Activated naive CD8-positive, alpha-beta T cell (primary cell): Measurements from ENCODE around the gene MOBP.

Experiments
- H3K27ac Mint-ChIP-seq: one replicate; pipeline ENCODE4 v1.8.0; 2021; ENCODE audit warnings: mixed read lengths
- H3K27me3 Mint-ChIP-seq: one replicate; pipeline ENCODE4 v1.8.0; 2021; ENCODE audit warnings: mixed read lengths
- H3K36me3 Mint-ChIP-seq: one replicate; pipeline ENCODE4 v1.8.0; 2021; ENCODE audit warnings: mixed read lengths
- H3K4me1 Mint-ChIP-seq: one replicate; pipeline ENCODE4 v1.8.0; 2021; ENCODE audit warnings: low read depth, mixed read lengths
- H3K4me3 Mint-ChIP-seq: one replicate; pipeline ENCODE4 v1.8.0; 2021; ENCODE audit warnings: mild to moderate bottlenecking, mixed read lengths
- H3K9me3 Mint-ChIP-seq: one replicate; pipeline ENCODE4 v1.8.0; 2021; ENCODE audit warnings: low read depth, mixed read lengths

MOBP gene

GRCh38 chr3:39499651-39500273 is 32.3 kb downstream of the MOBP start:
- Mint-ChIP-seq H3K9me3 (peaks cover 5% of the 10 kb centered on the region), H3K36me3 (peaks cover 3% of the 10 kb centered on the region), H3K4me3 (no peak overlapping the region), H3K27me3 (peaks cover 33% of the 10 kb centered on the region), H3K27ac (no peak overlapping the region), H3K4me1 (peaks cover 15% of the 10 kb centered on the region)

DNA sequence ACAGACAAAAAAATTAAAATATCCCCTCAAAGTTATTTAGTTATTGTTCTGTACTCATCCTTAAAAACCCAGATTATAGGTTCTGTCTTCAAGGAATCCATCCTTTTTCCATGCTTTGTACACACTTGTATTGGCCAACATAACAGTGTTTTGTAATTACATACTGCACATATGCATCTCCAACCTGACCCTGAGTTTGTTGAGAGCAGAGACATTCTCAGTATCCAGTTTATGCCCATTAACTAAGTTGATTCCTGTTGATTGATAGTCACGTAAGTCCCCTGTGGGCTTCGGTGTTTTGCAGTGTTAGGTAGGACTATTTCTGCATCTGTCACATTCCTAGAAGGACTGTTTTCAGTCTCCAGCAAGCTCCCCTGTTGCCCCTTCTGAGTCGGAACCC is 33.6 kb downstream of the MOBP start:
- Mint-ChIP-seq H3K27me3 (peaks cover 33% of the 10 kb centered on the region), H3K9me3 (peaks cover 5% of the 10 kb centered on the region), H3K27ac (no peak overlapping the region), H3K36me3 (peaks cover 3% of the 10 kb centered on the region), H3K4me3 (no peak overlapping the region), H3K4me1 (peaks cover 8% of the 10 kb centered on the region)

- H3K4me3 Mint-ChIP-seq: peak overlapping the region; percentile 68
- H3K4me1 Mint-ChIP-seq: peaks cover 5% of the 10 kb centered on the region
- peaks cover 5% of the 10 kb centered on the region for H3K9me3 Mint-ChIP-seq
- peaks cover 33% of the 10 kb centered on the region for H3K27me3 Mint-ChIP-seq
- peaks cover 3% of the 10 kb centered on the region for H3K36me3 Mint-ChIP-seq
- no peak overlapping the region for H3K27ac Mint-ChIP-seq
Measured at GRCh38 chr3:39501968-39502837, 34.7 kb downstream of the MOBP start.

- Mint-ChIP-seq H3K4me3 (peak overlapping the region; percentile 68), H3K27me3 (peaks cover 33% of the 10 kb centered on the region), H3K9me3 (peaks cover 5% of the 10 kb centered on the region), H3K4me1 (peaks cover 5% of the 10 kb centered on the region), H3K36me3 (peaks cover 3% of the 10 kb centered on the region), H3K27ac (no peak overlapping the region)
Measured at GRCh38 chr3:39502838-39503145, 35.3 kb downstream of the MOBP start.

DNA sequence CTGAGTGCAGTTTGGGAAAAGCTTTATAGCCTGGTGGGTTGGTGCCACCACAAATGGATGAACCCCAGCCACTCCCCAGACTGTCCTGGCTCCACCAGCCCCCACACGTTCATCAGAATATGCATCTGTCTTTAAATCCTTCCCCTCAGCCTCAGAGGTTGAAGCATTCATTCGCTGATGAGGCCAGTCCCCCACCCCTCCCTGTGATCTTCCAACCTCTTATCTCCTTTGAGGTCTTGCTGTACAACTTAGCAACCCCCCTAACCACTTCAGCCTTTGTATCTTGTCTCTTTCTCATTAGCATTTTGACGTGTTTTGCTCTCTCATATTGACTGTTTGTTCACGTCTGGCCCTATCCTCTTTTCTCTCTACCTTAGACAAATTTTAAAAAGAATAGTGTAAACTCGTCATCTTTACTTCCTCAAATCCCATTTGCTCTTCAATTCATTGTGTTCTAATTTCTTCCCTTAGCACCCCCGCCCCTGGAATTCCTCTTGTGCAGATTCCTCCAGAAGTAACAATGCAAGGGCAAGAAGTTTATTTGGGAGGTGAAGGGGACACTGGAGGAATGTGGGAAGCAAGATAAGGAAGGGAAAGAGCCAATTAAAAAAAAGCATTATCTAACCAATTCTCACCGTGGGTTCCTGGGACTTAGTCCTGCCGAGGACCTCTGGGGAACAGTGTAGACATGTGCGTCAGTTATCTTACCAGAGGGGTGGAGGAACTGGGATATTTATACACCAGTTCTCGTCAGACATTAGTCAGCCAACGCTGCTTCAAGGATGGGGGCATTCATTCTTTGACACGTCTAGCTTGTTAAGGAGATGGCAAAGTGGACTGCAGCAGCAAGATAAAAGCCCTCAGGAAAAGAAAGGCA is 38.6 kb downstream of the MOBP start:
- Mint-ChIP-seq H3K4me3 (no peak overlapping the region), H3K4me1 (peaks cover 5% of the 10 kb centered on the region), H3K27me3 (peaks cover 11% of the 10 kb centered on the region), H3K36me3 (peaks cover 3% of the 10 kb centered on the region), H3K9me3 (peaks cover 5% of the 10 kb centered on the region), H3K27ac (no peak overlapping the region)

DNA sequence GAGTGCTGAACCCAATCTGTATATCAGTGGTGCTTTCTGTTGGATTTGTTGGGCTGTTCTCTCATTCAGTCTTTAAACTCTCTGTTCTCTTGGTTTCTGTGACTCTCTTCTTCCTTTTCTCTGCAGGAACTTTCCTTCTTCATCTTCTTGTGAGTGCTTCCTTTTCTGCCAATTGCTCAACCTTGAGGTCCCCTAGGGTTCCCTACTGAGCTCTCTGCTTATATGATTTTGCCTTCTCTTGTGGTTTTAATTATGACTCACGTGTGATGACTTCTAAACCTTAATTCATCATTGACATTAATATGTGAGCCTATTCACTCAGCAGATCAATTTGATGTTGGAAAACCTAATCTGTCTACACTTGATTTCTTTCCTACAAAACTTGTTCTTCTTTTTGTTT is 39.4 kb downstream of the MOBP start:
- H3K36me3 Mint-ChIP-seq: peaks cover 3% of the 10 kb centered on the region
- H3K4me1 Mint-ChIP-seq: peaks cover 5% of the 10 kb centered on the region
- H3K27me3 Mint-ChIP-seq: peaks cover 8% of the 10 kb centered on the region
- no peak overlapping the region for H3K4me3 Mint-ChIP-seq
- no peak overlapping the region for H3K27ac Mint-ChIP-seq
- peaks cover 5% of the 10 kb centered on the region for H3K9me3 Mint-ChIP-seq

- no peak overlapping the region for H3K4me3 Mint-ChIP-seq
- no peaks in the 10 kb centered on the region for H3K4me1 Mint-ChIP-seq
Measured at GRCh38 chr3:39513791-39514369, 46.4 kb downstream of the MOBP start.

GRCh38 chr3:39515681-39516441 is 48.4 kb downstream of the MOBP start:
- H3K36me3 Mint-ChIP-seq: no peaks in the 10 kb centered on the region
- no peaks in the 10 kb centered on the region for H3K9me3 Mint-ChIP-seq
- no peaks in the 10 kb centered on the region for H3K4me1 Mint-ChIP-seq
- no peak overlapping the region for H3K4me3 Mint-ChIP-seq
- H3K27ac Mint-ChIP-seq: no peak overlapping the region
- H3K27me3 Mint-ChIP-seq: peaks cover 4% of the 10 kb centered on the region

More at GRCh38 chr3:39513791-39514369, 46.4 kb downstream of the MOBP start:
- Mint-ChIP-seq H3K36me3 (no peaks in the 10 kb centered on the region), H3K27me3 (peaks cover 2% of the 10 kb centered on the region), H3K9me3 (no peaks in the 10 kb centered on the region), H3K27ac (no peak overlapping the region)

DNA sequence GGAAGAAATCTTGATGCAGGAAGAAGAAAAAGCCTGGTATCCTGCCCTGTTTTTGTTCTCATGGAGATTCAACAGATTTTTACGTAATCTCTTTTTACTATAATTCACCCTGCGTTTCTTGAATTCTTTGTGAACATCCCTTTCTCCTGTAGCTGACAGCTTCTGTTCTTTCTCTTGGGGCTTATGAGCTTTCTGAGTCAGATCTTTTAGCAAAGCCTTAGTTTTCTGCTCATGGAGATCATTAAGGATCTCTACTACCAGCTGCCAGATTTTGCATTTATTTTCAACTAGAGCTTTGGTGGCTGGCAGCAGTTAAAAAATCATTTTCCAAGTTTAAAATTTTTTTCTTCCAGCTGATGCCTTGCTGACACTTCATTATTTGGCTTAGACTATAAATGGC is 51.6 kb downstream of the MOBP start:
- H3K27ac Mint-ChIP-seq: no peak overlapping the region
- no peaks in the 10 kb centered on the region for H3K36me3 Mint-ChIP-seq
- H3K9me3 Mint-ChIP-seq: no peaks in the 10 kb centered on the region
- H3K4me1 Mint-ChIP-seq: no peaks in the 10 kb centered on the region
- no peak overlapping the region for H3K4me3 Mint-ChIP-seq
- peaks cover 6% of the 10 kb centered on the region for H3K27me3 Mint-ChIP-seq

DNA sequence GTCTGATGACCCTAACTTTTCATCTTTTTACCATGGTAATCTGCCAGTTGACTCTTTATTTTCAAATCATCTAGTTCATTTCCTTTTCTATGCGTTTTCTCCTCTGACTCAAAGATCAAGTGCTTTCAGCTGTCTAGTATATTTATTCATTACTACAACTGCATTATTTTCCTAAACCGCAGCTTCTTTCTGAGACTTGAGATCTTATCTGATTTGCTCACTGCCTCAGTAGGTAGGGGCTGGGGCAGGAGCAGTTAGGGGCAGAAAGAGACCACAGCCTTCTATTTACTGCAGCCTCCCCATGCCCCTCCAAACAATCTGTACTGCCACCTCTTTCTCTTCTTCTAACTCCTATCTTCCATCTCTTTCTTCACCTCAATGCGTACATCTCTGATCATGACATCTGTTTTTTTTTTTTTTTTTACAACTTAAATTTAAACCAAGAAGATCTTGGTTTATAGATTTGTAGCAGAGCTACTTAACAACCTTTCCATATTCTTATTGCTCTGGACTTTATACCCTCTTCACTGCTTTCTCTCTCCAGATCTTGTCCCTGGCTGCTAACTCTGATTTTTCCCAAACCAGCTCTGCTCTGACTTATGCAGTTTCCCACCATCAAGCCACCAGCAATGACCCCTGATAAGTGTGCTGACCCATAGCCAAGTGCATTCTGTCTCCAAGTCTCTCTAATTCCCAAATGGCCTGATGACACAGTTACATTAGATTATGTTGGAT is 52.2 kb downstream of the MOBP start:
- Mint-ChIP-seq H3K9me3 (peaks cover 3% of the 10 kb centered on the region), H3K27ac (no peak overlapping the region), H3K4me3 (no peak overlapping the region), H3K4me1 (no peaks in the 10 kb centered on the region), H3K27me3 (peaks cover 6% of the 10 kb centered on the region), H3K36me3 (no peaks in the 10 kb centered on the region)

DNA sequence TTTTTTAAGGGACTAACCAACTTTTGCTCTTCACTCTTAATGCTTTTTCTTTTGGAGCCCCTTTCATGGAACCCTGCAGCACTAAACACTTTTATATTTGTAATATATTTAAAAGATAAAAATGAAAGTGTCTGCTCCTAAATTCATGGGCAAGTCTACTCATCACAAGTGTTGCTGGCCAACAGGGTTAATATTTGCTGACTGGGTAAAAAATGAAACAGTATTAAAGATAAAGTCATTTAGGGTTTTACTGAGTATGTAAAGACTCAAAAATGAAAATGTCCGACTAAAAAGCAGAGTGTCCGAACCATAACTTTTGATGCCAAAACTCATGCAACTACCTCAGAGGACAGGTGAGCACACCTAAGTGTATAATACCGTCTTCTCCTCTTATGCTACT is 54.0 kb downstream of the MOBP start:
- Mint-ChIP-seq H3K4me1 (no peaks in the 10 kb centered on the region), H3K36me3 (no peaks in the 10 kb centered on the region), H3K4me3 (no peak overlapping the region), H3K9me3 (peaks cover 9% of the 10 kb centered on the region), H3K27me3 (peaks cover 4% of the 10 kb centered on the region), H3K27ac (no peak overlapping the region)

- Mint-ChIP-seq H3K4me1 (no peaks in the 10 kb centered on the region), H3K4me3 (no peak overlapping the region), H3K27me3 (peaks cover 6% of the 10 kb centered on the region), H3K9me3 (peaks cover 9% of the 10 kb centered on the region), H3K27ac (no peak overlapping the region), H3K36me3 (no peaks in the 10 kb centered on the region)
Measured at GRCh38 chr3:39524107-39524506, 56.6 kb downstream of the MOBP start.

- no peaks in the 10 kb centered on the region for H3K4me1 Mint-ChIP-seq
- H3K27me3 Mint-ChIP-seq: peaks cover 5% of the 10 kb centered on the region
- H3K9me3 Mint-ChIP-seq: peaks cover 9% of the 10 kb centered on the region
- H3K27ac Mint-ChIP-seq: no peak overlapping the region
- no peak overlapping the region for H3K4me3 Mint-ChIP-seq
- H3K36me3 Mint-ChIP-seq: no peaks in the 10 kb centered on the region
Measured at GRCh38 chr3:39528844-39529243, 61.4 kb downstream of the MOBP start.

- Mint-ChIP-seq H3K27me3 (peaks cover 5% of the 10 kb centered on the region), H3K36me3 (no peaks in the 10 kb centered on the region), H3K4me1 (no peaks in the 10 kb centered on the region), H3K27ac (no peak overlapping the region), H3K9me3 (peaks cover 6% of the 10 kb centered on the region), H3K4me3 (no peak overlapping the region)
Measured at GRCh38 chr3:39529577-39529976, 62.1 kb downstream of the MOBP start.
